ENCODE data around the gene OGFOD1. TPM values are rescaled to one million over a fixed set of nuclear protein-coding genes. Genes with fewer than 3 reads are reported as not detected.

Gene OGFOD1
- total RNA-seq, 2 donors from 2014 or later, result 18.0 to 23.7 TPM

DNA sequence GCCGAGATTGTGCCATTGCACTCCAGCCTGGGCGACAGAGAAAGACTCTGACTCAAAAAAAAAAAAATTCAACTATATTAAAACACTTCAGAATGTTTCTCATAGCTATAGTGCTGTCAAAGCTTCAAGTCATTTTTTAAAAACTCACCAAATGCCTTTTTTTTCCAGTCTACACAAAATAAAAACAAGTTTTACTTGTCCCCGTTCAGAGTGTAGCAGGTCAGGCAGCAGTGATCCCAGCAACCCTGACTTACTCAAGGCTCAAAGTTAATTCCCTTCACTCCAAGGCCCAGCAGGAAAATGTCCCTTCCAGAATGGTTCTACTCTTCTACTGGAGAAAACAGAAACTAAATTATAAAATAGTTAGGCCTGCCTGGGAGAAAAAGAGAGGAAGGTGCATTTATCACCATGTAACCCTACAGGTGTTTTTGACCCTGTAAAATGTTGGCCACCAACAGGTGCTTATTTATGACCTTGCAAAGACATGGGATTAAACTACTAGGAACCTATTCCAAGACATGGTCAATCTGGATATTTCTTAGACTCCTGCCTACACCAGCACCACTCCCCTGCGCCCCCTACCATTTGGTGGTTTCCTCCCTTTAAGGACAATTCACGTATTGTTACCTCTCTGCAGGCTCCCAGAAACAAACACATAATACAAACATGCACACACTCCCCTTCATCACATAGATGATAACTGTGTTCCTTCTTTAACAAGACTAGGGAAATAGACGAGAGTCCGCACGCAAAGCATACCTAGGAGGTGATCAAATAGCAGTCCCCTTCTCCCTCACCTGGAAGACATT is 31.4 kb upstream of the OGFOD1 start:
- Histone ChIP-seq H3K9me3 (no peaks in the 10 kb centered on the region), H3K4me1 (peaks cover 0 to 38% of the 10 kb centered on the region in 2 donors), H3K27me3 (no peaks in the 10 kb centered on the region), H3K27ac (no peak overlapping the region), H3K4me3 (no peak overlapping the region), H3K36me3 (no peaks in the 10 kb centered on the region)
- TF ChIP-seq, protein P1, sequence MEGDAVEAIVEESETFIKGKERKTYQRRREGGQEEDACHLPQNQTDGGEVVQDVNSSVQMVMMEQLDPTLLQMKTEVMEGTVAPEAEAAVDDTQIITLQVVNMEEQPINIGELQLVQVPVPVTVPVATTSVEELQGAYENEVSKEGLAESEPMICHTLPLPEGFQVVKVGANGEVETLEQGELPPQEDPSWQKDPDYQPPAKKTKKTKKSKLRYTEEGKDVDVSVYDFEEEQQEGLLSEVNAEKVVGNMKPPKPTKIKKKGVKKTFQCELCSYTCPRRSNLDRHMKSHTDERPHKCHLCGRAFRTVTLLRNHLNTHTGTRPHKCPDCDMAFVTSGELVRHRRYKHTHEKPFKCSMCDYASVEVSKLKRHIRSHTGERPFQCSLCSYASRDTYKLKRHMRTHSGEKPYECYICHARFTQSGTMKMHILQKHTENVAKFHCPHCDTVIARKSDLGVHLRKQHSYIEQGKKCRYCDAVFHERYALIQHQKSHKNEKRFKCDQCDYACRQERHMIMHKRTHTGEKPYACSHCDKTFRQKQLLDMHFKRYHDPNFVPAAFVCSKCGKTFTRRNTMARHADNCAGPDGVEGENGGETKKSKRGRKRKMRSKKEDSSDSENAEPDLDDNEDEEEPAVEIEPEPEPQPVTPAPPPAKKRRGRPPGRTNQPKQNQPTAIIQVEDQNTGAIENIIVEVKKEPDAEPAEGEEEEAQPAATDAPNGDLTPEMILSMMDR (IDR thresholded peaks at IDR 0.05), result no peak
- no peak for DNase-seq (ENCODE audit: low spot score)

DNA sequence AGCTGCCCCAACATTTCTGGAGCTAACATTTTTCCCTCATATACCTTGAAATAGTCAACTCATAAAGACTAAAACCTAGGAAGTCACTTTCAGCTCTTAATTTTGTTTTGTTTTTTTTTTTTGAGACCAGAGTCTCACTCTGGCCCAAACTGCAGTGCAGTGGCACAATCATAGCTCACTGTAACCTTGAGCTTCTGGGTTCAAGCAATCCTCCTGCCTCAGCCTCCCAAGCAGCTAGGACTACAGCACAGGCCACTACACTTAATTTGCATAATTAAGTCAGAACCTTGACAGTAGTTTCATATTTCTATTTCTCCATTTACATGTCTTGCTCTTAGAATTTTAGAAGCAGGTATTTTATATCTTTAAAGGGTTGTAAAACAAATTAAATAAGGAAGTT is 30.7 kb upstream of the OGFOD1 start:
- Histone ChIP-seq H3K9me3 (no peaks in the 10 kb centered on the region), H3K36me3 (no peaks in the 10 kb centered on the region), H3K27ac (no peak overlapping the region), H3K4me1 (peaks cover 0 to 31% of the 10 kb centered on the region in 2 donors), H3K27me3 (no peaks in the 10 kb centered on the region), H3K4me3 (no peak overlapping the region)
- DNase-seq (ENCODE audit: low spot score), result no peak
- TF ChIP-seq, protein P1 (IDR thresholded peaks at IDR 0.05), result no peak

DNA sequence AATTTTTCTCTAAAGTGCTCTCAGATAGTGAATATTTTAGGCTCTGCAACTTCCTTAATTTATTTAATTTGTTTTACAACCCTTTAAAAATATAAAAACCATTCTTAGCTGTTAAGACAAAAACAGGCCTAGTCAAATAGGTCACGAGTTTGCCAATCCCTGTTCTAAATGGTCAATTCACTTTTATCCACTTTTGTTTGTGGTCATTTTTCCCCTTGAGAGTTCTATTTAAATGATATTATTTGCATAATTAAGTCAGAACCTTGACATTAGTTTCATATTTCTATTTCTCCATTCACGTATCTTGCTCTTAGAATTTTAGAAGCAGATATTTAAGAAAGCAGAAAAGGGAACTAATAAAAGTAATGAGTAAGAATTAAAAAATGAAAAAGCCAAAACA is 30.0 kb upstream of the OGFOD1 start:
- no peaks in the 10 kb centered on the region for H3K27me3 ChIP-seq
- H3K4me1 ChIP-seq, result peaks cover 0 to 31% of the 10 kb centered on the region in 2 donors
- no peak for DNase-seq (ENCODE audit: low spot score)
- no peaks in the 10 kb centered on the region for H3K36me3 ChIP-seq
- no peak overlapping the region for H3K4me3 ChIP-seq
- TF ChIP-seq, protein P1 (IDR thresholded peaks at IDR 0.05), result no peak
- no peaks in the 10 kb centered on the region for H3K9me3 ChIP-seq
- H3K27ac ChIP-seq, result no peak overlapping the region

DNA sequence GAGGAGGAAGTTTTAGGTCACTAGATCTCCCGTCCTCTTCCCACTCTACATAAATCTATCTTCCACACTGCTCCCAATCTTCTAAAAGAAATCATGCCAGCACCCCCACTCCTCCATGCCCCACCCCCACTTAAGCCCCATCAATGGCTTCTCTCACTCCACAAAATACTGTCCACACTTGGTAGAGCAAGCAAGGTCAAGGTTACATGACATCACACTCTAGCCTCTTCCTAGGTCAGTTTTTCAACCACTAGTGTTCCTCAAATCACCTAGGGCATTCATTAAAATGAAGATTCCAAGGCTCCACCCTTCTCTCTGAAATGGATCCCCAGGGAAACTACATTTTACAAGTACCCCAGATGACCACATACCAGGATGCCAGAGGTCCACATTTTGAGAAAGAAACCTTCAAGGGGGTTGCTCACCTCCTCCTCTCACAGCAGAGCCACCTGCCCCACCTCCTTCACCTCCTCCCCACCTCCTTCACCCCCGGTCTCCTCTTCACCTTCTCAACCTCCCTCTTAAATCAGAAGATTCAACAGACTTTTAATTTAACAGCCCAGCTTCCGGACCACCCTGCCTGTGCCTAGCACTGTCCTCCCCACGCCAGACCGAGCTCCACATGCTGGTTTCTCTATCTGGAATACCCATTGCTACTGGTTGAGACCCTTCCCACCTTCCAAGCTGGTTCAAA is 29.2 kb upstream of the OGFOD1 start:
- Histone ChIP-seq H3K4me1 (peaks cover 0 to 31% of the 10 kb centered on the region in 2 donors), H3K36me3 (no peaks in the 10 kb centered on the region), H3K9me3 (no peaks in the 10 kb centered on the region), H3K27me3 (no peaks in the 10 kb centered on the region), H3K4me3 (no peak overlapping the region), H3K27ac (no peak overlapping the region)
- DNase-seq (ENCODE audit: low spot score), result no peak
- TF ChIP-seq, protein P1 (IDR thresholded peaks at IDR 0.05), result no peak

DNA sequence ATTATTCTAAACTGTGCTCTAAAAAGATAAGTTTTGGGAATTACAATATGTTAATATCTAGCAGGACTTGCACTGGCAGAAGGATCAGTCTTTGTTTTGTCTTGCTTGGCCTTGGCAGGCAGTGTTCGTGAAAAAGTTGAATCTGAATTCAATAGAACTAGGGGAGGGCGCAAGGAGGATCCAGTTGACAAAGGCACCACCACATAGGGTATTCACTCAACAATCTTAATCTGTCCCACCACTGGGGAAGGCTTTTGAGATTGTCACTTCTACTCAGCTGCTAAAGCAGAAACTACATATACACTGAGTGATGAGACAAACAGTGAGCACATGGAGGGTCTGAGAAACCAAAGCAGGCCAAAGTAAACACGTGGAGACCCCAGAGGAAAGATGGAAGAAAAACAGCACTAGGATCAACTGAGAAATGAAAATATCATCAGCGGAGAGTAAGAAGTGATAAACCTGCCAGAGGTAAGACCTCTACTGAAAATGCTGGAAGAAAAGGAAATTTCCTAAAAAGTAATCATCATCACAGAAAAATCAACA is 28.4 kb upstream of the OGFOD1 start:
- H3K36me3 ChIP-seq, result no peaks in the 10 kb centered on the region
- no peaks in the 10 kb centered on the region for H3K9me3 ChIP-seq
- TF ChIP-seq, protein P1 (IDR thresholded peaks at IDR 0.05), result no peak
- DNase-seq (ENCODE audit: low spot score), result no peak
- H3K4me3 ChIP-seq, result no peak overlapping the region
- no peak overlapping the region for H3K27ac ChIP-seq
- H3K4me1 ChIP-seq, result peaks cover 0 to 31% of the 10 kb centered on the region in 2 donors
- no peaks in the 10 kb centered on the region for H3K27me3 ChIP-seq
